Activated CD4-positive, CD25-positive, alpha-beta regulatory T cell treated with anti-CD3 and anti-CD28 coated beads, Interleukin-2, amount 50 U/mL, for 24 hours (primary cell): ENCODE data around the gene ZFX.
A peak's percentile ranks its signal among the peaks of the same experiment; 100 is the strongest.
"Not testable (repeated sequence)": the region's sequence is repeated elsewhere in the genome, so short reads cannot be mapped to it uniquely, and the experiment has no call there.

Source experiments
- ATAC-seq, 2 donors: fragments of 150-1000 bp; cut with Tn5 transposase; one replicate each; pipeline ENCODE4 v1.10.0; 2021; ENCODE audit warnings: mild to moderate bottlenecking in 1 of 2, moderate library complexity in 1 of 2

ZFX gene

DNA sequence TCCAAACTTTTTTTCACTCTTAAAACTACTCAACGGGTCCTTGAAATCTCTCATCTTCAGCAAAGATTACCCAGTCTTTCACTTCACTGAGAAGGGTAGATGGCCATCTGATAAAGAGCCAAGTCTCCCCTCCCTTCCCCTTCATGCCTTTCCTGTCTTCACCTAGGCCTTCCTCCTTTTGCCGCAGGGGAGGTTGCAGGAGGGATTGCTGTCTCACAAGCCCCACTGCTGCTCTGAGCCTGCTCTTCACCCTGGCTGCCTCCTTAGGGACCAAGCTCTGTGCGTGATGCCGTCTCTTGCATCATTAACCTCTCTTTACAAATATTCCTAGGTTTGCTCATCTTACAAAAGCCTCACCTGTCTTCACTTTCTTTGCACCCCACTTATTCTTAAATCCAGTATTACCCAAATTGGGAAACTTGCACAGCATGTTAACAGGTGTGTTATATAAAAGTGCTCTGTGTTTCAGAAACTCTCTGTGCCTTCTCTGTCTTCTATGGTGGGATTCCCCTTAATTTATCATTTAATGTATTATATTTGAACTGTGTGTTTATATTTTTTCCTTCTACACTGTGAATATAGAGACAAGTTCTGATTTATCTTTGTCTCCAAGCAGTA, 3.8 kb downstream of the ZFX start:
- ATAC-seq, result no peak

DNA sequence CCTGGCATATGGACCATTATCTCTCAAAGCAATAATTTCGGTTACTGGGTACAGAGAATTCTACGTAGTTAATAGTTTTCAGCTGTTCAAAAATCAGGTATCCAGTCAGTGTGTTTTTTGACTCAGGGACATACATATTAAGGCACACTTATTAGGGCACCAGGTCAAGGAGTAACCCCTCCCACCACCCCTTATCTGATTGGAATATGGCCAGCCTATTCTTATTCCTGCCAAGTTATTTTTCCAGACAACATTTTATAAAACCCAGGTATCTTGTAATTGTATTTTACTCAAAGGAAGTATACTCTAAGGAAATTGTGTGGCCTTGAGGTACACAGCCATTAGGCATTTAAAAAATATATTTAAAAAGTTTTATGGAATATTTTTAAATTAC, 4.3 kb downstream of the ZFX start:
- no peak for ATAC-seq

DNA sequence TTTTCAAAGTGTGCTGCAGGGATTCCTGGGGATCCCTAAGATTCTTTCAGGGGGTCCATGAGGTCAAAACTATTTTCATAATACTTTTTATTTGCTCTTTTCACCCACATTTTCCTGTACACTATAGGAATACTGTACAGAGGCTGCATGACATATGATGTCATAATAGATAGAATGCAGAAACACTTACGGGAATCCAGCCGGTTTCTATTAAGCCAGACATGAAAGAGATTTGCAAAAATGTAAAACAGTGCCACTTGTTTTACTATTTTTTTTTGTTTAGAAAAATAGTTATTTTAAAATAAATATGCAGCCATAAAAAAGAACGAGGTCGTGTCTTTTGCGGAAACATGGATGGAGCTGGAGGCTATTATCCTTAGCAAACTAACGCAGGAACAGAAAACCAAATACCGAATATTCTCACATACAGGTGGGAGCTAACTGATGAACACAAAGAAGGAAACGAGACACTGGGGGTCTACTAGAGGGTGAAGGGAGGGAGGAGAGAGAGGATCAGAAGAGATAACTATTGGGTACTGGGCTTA, 5.0 kb downstream of the ZFX start:
- ATAC-seq, result no peak

GRCh38 chrX:24155747-24156146, 6.2 kb downstream of the ZFX start:
- not testable (repeated sequence) for ATAC-seq

DNA sequence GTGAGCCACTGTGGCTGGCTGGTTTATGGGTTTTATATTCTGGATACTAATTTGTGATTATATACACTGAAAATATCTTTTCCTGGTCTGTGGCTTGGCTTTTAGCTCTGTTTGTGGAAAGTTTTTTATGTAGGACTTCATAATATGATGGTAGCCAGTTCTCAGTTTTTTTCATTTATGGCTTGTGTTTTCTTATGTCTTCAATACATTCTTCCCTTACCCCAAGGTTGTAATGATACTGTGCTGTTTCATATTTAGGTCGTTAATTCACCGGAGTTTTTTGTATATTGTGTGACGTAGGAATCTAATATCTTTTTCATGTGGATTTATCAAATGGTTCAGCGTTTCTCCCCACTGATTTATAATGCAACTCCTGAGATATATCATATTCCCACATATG, 6.6 kb downstream of the ZFX start:
- ATAC-seq, result no peak

DNA sequence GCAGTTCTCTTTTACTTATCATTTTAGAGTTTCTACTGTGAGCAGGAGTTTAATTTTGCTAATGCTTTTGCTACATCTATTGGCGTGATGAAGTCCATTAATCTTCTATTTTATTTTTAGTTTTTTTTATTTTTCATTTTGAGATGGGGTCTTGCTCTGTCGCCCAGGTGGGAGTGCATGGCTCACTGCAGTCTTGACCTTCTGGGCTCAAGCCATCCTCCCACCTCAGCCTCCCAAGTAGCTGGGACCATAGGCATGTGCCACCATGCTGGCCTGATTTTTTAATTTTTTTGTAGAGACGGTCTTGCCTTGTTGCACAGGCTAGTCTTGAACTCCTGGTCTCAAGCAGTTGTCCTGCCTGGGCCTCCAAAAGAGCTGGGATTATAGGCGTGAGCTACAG, 9.4 kb downstream of the ZFX start:
- ATAC-seq, result no peak

- ATAC-seq, result no peak
Measured at GRCh38 chrX:24166078-24166477, 16.5 kb downstream of the ZFX start.

DNA sequence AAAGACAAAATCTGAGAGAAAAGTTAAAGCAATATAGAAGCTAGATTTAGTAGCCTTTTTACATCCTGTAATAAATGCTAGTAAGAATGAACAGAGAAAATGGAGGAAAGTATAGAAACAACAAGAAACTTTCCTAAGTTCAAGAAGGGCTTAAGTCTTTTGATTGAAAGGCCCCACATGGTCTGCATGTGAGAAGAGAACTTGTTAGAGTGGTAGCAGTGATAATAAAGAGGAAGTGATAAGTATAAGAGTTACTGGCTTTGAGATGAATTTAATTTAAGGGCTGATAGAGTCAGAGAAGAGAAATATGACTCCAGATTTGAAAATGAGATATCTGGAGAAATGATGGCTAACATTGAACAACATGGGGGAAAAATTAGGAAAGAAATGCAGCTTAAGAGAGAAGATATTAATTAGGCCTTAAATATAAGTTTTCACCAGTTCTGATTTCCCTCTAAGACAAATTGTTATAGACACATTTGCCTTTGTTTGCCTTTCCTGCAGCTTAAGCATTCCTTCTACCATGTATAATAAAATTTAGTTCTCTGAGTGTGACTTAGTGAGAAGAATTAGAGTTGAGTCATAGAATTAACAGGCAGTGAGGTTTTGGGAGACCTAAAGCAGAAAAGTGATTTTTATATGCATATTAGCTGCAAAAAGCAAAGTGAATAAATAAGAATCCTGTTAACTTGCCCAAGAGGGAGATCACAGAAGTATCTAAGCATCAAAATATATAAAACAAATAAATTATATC, 18.4 kb downstream of the ZFX start:
- no peak for ATAC-seq

DNA sequence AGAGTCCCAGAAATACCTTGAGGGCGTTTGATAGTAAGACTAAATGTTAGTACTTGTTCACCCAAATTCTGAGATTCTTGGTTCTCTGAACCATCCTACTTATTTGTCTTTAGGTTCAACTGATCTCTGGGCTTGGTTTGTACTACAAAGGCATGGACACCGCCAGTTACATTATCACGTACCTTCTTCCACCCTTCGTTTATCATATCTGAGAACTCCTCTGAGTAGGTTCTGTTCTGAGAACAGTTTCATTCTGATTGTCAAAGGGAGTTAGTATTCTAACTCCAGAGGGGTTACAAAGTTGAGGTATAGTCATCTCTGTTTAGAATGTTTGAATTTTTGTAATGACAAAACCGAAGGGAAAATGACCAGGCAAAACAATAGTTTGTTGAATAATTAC, 19.3 kb downstream of the ZFX start:
- ATAC-seq, result peak; percentile 93 to 96

DNA sequence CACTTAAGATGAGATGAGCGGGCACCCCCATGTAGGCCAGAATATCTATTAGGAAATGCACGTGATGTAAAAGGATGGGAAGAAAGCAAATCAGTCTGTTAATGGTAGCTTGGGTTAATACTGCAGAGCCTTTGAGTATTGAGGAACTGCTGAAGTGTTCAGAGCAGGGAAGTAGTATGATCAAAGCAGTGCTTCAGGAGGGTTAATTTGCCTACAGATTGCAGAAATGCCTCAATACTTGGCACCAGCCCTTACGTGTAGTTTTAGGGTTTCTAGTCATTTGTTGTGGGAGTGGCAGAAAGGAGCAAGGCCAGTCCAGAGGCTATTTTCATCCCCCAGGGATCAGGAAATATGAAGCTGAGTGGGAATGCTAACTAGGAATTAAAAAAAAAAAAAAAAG, 19.7 kb downstream of the ZFX start:
- no peak for ATAC-seq

GRCh38 chrX:24173115-24173847, 23.8 kb downstream of the ZFX start:
- ATAC-seq, result no peak

DNA sequence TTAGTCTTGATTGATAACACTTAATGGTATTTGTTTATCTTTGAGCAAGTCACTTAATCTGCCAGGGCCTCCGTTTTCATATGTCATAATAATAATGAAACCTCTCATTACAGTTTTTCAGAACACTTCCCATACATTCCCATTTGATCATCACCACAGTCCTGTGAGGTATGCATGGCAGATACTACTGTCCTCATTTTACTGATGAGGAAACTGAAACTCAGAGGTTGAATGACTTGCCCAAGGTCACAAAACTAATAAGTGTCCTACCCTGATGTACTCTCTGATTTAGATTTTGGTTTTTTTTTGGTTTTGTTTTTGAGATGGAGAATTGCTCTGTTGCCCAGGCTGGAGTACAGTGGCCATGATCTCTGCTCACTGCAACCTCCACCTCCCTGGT, 25.7 kb downstream of the ZFX start:
- peak in 1 of 2 donors; percentile 78 for ATAC-seq

- ATAC-seq, result no peak
Measured at GRCh38 chrX:24178441-24178840, 28.9 kb downstream of the ZFX start.

GRCh38 chrX:24184018-24184417, 34.5 kb downstream of the ZFX start:
- ATAC-seq, result no peak

DNA sequence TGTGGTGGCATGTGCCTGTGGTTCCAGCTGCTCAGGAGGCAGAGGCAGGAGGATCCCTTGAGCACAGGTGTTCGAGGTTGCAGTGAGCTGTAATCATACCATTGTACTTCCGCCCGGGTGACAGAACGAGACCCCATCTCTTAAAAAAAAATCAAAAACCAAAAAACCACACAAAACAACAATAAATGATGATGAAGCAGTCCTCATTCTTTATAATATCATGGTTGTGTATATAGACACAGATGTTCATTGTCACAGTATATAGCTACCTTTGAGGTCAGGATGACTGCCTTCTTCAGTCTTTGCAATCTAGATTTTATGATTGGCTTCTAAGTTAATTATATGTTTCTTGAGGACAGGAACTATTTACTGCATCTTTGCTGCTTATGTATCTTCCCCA, 37.0 kb downstream of the ZFX start:
- no peak for ATAC-seq

DNA sequence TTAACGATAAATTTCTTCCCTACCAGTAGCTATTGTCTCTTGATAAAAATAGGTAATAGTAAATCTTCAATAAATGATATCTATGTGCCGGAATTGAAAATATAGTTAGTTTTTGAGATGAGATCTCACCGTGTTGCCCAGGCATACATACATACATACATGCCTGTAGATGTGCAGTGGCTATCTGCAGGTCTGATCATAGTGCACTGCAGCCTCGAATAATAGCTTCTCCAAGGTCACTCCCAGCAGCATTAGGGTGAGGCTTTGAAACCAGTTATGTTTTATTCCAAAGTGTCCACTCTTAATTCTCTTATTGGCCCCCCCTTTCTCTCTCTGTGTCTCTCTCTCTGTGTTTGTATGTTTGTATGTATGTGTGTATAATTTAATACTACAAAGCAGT, 37.5 kb downstream of the ZFX start:
- ATAC-seq, result no peak

DNA sequence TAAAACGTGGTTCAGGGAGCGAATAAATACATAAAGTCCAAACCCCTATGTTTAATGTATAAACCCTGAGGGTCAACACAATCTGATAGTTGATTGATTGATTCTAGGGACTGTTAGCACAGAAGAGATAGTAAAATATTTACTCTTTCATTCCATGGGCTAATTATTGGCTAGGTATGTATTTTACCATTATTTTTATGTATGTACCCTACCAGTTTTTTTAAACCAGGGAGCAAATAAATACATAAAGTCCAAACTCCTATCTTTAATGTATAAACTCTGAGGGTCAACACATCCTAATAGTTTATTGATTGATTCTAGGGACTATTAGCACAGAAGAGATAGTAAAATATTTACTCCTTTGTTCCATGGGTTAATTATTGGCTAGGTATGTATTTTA, 40.0 kb downstream of the ZFX start:
- no peak for ATAC-seq

GRCh38 chrX:24190500-24191156, 41.1 kb downstream of the ZFX start:
- ATAC-seq, result no peak

DNA sequence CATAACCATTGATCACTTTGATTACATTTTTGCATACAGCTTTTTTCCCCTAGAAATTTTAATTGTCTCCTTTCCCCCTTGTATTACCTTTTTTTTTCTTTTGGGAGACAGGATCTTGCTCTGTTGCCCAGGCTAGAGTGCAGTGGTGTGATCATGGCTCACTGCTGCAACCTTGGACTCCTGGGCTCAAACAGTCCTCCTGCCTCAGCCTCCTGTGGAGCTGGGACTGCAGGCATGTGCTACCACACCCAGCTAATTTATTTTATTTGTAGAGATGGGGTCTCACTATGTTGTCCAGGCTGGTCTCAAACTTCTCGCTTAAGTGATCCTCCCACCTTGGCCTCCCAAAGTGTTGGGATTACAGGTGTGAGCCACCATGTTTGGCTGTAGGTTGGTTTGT, 47.0 kb downstream of the ZFX start:
- ATAC-seq, result no peak

- no peak for ATAC-seq
Measured at GRCh38 chrX:24198101-24198500, 48.6 kb downstream of the ZFX start.

- no peak for ATAC-seq
Measured at GRCh38 chrX:24200133-24200532, 50.6 kb downstream of the ZFX start.

GRCh38 chrX:24201216-24201615, 51.7 kb downstream of the ZFX start:
- no peak for ATAC-seq

DNA sequence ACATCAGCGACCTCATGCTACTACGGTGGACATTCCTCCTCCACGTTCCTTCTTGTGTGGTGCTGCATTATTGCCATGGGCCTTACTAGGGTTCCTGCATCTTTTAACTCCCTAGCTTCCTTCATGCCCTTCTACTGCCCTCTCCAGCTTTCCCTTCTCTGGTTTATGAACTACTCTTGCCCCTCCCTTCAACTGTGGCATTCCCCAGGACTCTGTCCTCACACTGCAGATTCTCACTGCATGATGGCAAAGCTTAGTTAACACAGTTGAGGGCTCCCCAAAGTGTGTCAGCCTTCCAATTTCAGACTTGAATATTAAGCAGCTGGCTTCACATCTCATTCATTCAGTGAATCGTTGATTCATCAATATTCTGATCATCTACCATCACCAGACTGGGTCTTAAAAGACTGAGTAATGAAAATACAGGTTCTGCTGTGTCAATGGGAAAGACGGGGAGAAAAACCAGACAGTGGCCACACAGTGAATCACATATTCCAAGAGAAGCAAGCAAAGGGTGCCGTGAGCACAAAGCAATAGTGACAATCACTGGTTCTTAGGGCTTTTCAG, 53.0 kb downstream of the ZFX start:
- ATAC-seq, result peak; percentile 80 to 87
